ENCODE results near the gene UROS.

Gene UROS

DNA sequence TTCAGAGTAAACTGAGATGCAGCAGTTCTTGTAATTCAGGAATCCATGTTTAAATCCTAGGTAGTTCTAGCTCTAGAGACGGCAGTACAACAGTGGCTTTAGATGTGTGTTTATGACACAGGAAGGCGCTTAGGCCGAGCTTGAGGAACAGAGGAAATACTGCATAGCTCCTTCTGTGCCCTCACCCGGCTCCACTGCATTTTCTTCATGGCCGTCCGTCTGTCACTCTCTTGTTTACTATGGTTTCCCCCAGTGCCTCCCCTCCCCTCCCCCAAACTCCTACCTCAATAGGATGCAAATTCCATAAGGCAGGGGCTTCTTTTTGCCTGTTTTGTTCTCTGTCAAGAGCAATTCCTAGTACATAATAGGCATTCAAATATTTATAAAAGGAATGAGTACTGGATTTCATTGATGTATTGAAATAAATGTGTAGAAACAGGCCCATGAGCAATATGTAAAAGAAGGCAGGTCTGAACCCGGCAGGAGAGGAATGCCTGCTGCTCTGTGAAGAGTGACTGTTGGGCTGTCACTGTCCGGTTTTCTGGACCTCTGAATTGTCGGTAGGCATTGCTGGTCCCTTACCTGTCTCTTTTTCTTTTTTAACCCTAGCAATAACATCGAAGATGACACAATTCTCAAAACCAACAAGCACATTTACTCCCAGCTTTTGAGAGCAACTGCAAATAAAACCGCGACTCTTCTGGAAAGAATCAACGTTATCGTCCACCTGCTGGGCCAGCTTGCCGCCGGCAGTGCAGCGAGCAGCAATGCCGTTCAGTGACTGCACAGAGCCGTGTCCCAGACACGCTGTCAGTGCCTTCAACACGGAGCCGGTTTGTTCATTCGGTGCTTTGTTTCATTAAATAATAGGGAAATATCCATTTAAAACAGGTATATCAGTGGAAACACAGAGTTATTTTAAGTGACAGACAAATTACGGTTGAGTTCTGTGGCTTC, 60.1 kb downstream of the UROS start:
- no peak for DNase-seq (ENCODE audit: low read depth)

DNA sequence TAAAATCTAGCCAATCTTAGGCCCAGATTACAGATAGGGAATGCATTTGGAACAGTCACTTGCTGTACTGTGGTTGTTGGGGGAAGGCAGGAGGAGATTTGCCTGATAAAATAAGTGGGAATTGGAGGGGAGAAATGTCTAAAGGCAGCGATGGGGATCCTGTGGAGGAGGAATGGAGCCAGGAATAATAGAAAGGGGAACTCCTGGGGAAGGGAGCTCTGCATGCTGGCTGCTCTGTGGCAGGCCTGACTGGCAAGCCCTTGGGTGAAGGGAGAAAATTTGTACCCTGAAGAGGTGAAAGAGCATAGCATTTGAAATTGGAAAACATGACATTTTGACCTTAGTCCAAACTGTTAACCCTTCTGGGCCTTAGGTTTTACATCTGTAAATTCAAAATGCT, 61.1 kb downstream of the UROS start:
- DNase-seq (ENCODE audit: low read depth) = no peak

- no peak for DNase-seq (ENCODE audit: low read depth)
These were observed 65.3 kb downstream of the UROS start for GRCh38 chr10:125757742-125758141.

- DNase-seq (ENCODE audit: low read depth) = no peak
These were observed 66.1 kb downstream of the UROS start for GRCh38 chr10:125756853-125757487.

GRCh38 chr10:125756196-125756595, 66.9 kb downstream of the UROS start:
- no peak for DNase-seq (ENCODE audit: low read depth)

DNA sequence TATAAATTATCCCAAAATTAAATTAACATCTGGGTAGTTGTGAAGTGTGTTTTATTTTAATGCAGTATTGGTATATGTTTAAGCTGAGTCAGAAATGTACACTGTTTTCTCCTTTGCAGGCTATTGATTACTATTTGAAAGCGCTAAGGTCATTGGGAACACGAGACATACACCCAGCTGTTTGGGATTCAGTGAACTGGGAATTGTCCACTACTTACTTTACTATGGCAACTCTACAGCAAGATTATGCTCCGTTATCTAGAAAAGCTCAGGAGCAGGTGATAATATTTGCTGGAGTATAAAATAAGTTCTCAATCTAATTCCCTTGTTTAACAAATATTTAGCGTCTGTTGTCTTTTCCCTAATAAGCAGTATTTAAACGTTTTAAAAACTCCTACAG, 75.6 kb downstream of the UROS start:
- no peak for DNase-seq (ENCODE audit: low read depth)

DNA sequence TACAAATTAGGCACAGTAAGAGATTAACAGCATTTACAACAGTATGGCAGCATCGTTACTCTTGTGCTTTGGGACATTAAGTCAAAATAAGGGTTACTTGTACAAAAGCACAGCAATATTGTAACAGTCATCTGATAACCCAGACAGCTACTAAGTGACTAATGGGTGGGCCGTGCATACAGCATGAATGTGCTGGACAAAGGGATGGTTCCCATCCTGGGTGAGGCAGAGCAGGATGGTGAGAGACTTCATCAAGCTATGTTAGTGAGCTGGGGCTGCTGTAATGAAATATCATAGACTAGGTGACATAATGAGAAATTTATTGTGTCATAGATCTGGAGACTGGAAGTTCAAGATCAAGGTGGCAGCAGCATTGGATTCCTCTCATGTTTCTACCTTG, 78.1 kb downstream of the UROS start:
- DNase-seq (ENCODE audit: low read depth) = no peak

DNA sequence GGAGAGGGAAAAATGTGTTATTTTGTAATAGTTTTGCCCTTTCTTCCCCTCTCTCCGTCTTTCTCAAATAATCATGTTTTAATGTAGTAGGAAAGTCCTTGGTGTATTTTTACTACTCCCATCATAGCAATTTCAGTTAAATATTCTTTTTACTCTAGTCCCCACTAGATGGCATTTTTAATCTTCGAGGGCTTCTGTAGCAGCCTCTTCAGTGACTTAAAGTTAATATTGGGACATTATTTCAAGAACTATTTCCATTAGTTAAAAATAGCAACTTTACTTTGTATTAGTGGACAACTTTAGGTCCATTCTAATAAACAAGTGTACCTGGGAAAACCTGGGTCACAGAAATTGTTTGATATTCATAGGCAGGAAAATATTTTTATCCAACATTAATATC, 80.6 kb downstream of the UROS start:
- no peak for DNase-seq (ENCODE audit: low read depth)

- no peak for DNase-seq (ENCODE audit: low read depth)
These were observed 82.9 kb downstream of the UROS start for GRCh38 chr10:125739994-125740679.

Data from stimulated activated CD8-positive, alpha-beta memory T cell treated with anti-CD3 and anti-CD28 coated beads, Interleukin-15, amount 100 ng/mL, for 1 hour (primary cell).